BLaER1 treated with 17β-estradiol and CSF1 and Interleukin-3, amounts not matched to agents 10 nM and 100 nM (cell line): ENCODE measurements around the gene ZNF488.
"Not testable (repeated sequence)": the region's sequence is repeated elsewhere in the genome, so short reads cannot be mapped to it uniquely, and the experiment has no call there.

Experiments used
- H3K27ac ChIP-seq, 11 experiments: shearing (Covaris generic); formaldehyde crosslinking; 2 replicates each; pipeline ENCODE4 v1.8.1; 2022
- H3K27me3 ChIP-seq, 11 experiments: shearing (Covaris generic); formaldehyde crosslinking; 2 replicates each; pipeline ENCODE4 v1.8.1; 2022
- H3K36me3 ChIP-seq, 11 experiments: shearing (Covaris generic); formaldehyde crosslinking; 2 replicates each; pipeline ENCODE4 v1.8.1; 2022
- H3K4me1 ChIP-seq, 10 experiments: shearing (Covaris generic); formaldehyde crosslinking; 2 replicates each; pipeline ENCODE4 v1.8.1; 2022
- H3K4me2 ChIP-seq, 11 experiments: shearing (Covaris generic); formaldehyde crosslinking; 2 replicates each; pipeline ENCODE4 v1.8.1; 2022
- H3K4me3 ChIP-seq, 10 experiments: shearing (Covaris generic); formaldehyde crosslinking; 2 replicates each; pipeline ENCODE4 v1.8.1; 2022
- H3K9ac ChIP-seq, 11 experiments: shearing (Covaris generic); formaldehyde crosslinking; 2 replicates each; pipeline ENCODE4 v1.8.1; 2022
- H3K9me3 ChIP-seq, 11 experiments: shearing (Covaris generic); formaldehyde crosslinking; replicated peaks in 1 of 11; 2 replicates each; pipeline ENCODE4 v1.8.1; 2022
- H4K20me1 ChIP-seq, 11 experiments: shearing (Covaris generic); formaldehyde crosslinking; 2 replicates each; pipeline ENCODE4 v1.8.1; 2022
- Cebpa-rat ChIP-seq, 11 experiments: shearing (Covaris generic); IDR thresholded peaks; 2 replicates each; pipeline ENCODE4 v1.8.1; 2022

Gene ZNF488

DNA sequence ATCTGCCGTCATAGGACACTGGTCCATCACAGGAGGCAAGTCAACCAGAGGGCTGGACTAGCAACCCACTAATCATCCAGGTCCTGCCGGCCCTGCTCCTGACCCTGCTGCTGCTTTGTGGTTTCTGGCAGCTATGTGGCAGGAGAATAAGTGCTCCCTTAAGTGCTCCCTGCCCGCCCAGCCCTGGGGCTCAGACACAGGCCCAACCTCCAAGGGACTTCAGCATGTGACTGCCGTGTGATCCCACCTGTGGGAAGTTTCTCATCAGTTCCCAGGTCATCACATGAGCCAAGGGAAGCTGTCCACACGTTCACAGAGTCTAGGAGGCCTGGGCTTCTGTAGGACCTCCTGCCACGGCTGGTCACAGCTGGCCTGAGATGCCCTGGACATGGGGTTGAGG lies 34.2 kb upstream of the ZNF488 start:
- H3K27me3 ChIP-seq, result no peaks in the 10 kb centered on the region
- H3K9ac ChIP-seq, result no peak overlapping the region
- no peak overlapping the region for H3K27ac ChIP-seq
- H3K4me1 ChIP-seq, result no peaks in the 10 kb centered on the region
- no peak overlapping the region for H3K4me2 ChIP-seq
- H3K36me3 ChIP-seq, result no peaks in the 10 kb centered on the region
- no peak overlapping the region for H3K4me3 ChIP-seq
- no peaks in the 10 kb centered on the region; a peak in 1 of 22 replicates for H4K20me1 ChIP-seq
- H3K9me3 ChIP-seq, result peaks cover 0 to 5% (median 0%) of the 10 kb centered on the region in 11 experiments; a peak in 1 of 22 replicates
- no peak for TF ChIP-seq Cebpa-rat (IDR thresholded peaks at IDR 0.05)

- H3K36me3 ChIP-seq, H3K9me3 ChIP-seq, H3K27ac ChIP-seq, H3K4me2 ChIP-seq, H3K4me1 ChIP-seq, H3K9ac ChIP-seq, H3K4me3 ChIP-seq, H3K27me3 ChIP-seq, H4K20me1 ChIP-seq: not testable (repeated sequence)
Measured at GRCh38 chr10:47416305-47417218, 32.5 kb upstream of the ZNF488 start.

- Histone ChIP-seq H3K27ac (no peak overlapping the region), H3K4me1 (peaks cover 0 to 9% (median 7%) of the 10 kb centered on the region in 10 experiments; a peak in 16 of 20 replicates), H3K36me3 (no peaks in the 10 kb centered on the region), H3K4me2 (no peak overlapping the region), H4K20me1 (no peaks in the 10 kb centered on the region; a peak in 1 of 22 replicates), H3K4me3 (no peak overlapping the region), H3K9ac (no peak overlapping the region), H3K9me3 (peaks cover 0 to 5% (median 0%) of the 10 kb centered on the region in 11 experiments; a peak in 1 of 22 replicates), H3K27me3 (no peaks in the 10 kb centered on the region)
- TF ChIP-seq Cebpa-rat (IDR thresholded peaks at IDR 0.05), result no peak
Measured at GRCh38 chr10:47415520-47416304, 31.6 kb upstream of the ZNF488 start.

GRCh38 chr10:47414752-47415519 lies 30.8 kb upstream of the ZNF488 start:
- Histone ChIP-seq H3K27ac (no peak overlapping the region), H3K4me2 (no peak overlapping the region), H3K27me3 (no peaks in the 10 kb centered on the region), H3K4me3 (no peak overlapping the region), H3K36me3 (no peaks in the 10 kb centered on the region), H3K9ac (no peak overlapping the region), H3K4me1 (peaks cover 2 to 17% (median 15%) of the 10 kb centered on the region in 10 experiments; a peak in 19 of 20 replicates), H3K9me3 (peaks cover 0 to 5% (median 0%) of the 10 kb centered on the region in 11 experiments; a peak in 1 of 22 replicates), H4K20me1 (peaks cover 0 to under 1% (median 0%) of the 10 kb centered on the region in 11 experiments; a peak in 2 of 22 replicates)
- no peak for TF ChIP-seq Cebpa-rat (IDR thresholded peaks at IDR 0.05)

- TF ChIP-seq Cebpa-rat (IDR thresholded peaks at IDR 0.05), result no peak
- Histone ChIP-seq H3K27ac (no peak overlapping the region), H3K9me3 (peaks cover 0 to 5% (median 0%) of the 10 kb centered on the region in 11 experiments; a peak in 1 of 22 replicates), H3K9ac (no peak overlapping the region), H4K20me1 (peaks cover 0 to 5% (median 0%) of the 10 kb centered on the region in 11 experiments; a peak in 2 of 22 replicates), H3K27me3 (no peaks in the 10 kb centered on the region), H3K4me3 (no peak overlapping the region), H3K4me1 (peaks cover 9 to 24% (median 22%) of the 10 kb centered on the region in 10 experiments), H3K36me3 (no peaks in the 10 kb centered on the region), H3K4me2 (no peak overlapping the region)
Measured at GRCh38 chr10:47414227-47414592, 30.1 kb upstream of the ZNF488 start.

- Histone ChIP-seq H3K4me2 (no peak overlapping the region), H4K20me1 (peaks cover 0 to 5% (median 0%) of the 10 kb centered on the region in 11 experiments; a peak in 1 of 22 replicates), H3K36me3 (no peaks in the 10 kb centered on the region), H3K9me3 (peaks cover 0 to 5% (median 0%) of the 10 kb centered on the region in 11 experiments; a peak in 1 of 22 replicates), H3K27me3 (no peaks in the 10 kb centered on the region), H3K4me1 (peaks cover 15 to 29% (median 27%) of the 10 kb centered on the region in 10 experiments), H3K9ac (no peak overlapping the region), H3K27ac (no peak overlapping the region), H3K4me3 (no peak overlapping the region)
- no peak for TF ChIP-seq Cebpa-rat (IDR thresholded peaks at IDR 0.05)
Measured at GRCh38 chr10:47413531-47414226, 29.6 kb upstream of the ZNF488 start.

- Histone ChIP-seq H3K4me2 (no peak overlapping the region), H3K4me1 (peaks cover 21 to 35% (median 33%) of the 10 kb centered on the region in 10 experiments), H3K36me3 (no peaks in the 10 kb centered on the region), H4K20me1 (peaks cover 0 to 5% (median 0%) of the 10 kb centered on the region in 11 experiments; a peak in 1 of 22 replicates), H3K27ac (no peak overlapping the region), H3K4me3 (no peak overlapping the region), H3K9ac (no peak overlapping the region), H3K9me3 (peaks cover 0 to 2% (median 0%) of the 10 kb centered on the region in 11 experiments; a peak in 1 of 22 replicates), H3K27me3 (no peaks in the 10 kb centered on the region)
- no peak for TF ChIP-seq Cebpa-rat (IDR thresholded peaks at IDR 0.05)
Measured at GRCh38 chr10:47412869-47413268, 28.8 kb upstream of the ZNF488 start.

DNA sequence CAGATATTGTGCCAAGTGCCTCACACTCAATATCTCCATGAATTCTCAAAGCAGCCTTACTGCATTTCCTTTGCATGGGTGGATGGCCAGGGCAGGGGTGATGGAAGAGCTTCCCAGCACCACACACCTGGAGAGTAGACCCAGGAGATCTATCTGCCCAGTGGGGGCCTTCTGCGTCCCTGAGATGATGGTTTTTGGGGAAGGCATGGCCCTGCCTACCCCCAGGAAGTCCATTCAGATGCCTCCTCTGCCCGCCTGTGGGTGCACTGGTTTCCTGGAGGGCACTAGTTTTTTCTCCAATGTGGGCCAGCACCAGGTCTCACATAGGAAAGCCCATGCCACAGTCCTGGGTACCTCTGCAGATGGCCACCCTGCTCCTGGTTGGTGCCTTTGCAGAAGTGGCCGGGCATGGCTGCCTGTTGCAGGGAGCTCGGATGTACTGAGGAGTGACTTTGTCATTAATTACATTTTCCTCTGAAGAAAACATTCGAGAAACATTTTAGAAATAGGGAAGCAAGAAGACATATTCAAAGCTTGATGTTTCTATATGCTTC lies 28.2 kb upstream of the ZNF488 start:
- TF ChIP-seq Cebpa-rat (IDR thresholded peaks at IDR 0.05), result no peak
- H4K20me1 ChIP-seq, result peaks cover 0 to 5% (median 0%) of the 10 kb centered on the region in 11 experiments; a peak in 1 of 22 replicates
- H3K4me2 ChIP-seq, result no peak overlapping the region
- no peaks in the 10 kb centered on the region for H3K9me3 ChIP-seq
- H3K4me3 ChIP-seq, result no peak overlapping the region
- H3K27ac ChIP-seq, result no peak overlapping the region
- no peak overlapping the region for H3K9ac ChIP-seq
- H3K27me3 ChIP-seq, result no peaks in the 10 kb centered on the region
- peaks cover 21 to 35% (median 33%) of the 10 kb centered on the region in 10 experiments for H3K4me1 ChIP-seq
- no peaks in the 10 kb centered on the region for H3K36me3 ChIP-seq
